ENCODE results near the gene KLC1.

The KLC1 gene

DNA sequence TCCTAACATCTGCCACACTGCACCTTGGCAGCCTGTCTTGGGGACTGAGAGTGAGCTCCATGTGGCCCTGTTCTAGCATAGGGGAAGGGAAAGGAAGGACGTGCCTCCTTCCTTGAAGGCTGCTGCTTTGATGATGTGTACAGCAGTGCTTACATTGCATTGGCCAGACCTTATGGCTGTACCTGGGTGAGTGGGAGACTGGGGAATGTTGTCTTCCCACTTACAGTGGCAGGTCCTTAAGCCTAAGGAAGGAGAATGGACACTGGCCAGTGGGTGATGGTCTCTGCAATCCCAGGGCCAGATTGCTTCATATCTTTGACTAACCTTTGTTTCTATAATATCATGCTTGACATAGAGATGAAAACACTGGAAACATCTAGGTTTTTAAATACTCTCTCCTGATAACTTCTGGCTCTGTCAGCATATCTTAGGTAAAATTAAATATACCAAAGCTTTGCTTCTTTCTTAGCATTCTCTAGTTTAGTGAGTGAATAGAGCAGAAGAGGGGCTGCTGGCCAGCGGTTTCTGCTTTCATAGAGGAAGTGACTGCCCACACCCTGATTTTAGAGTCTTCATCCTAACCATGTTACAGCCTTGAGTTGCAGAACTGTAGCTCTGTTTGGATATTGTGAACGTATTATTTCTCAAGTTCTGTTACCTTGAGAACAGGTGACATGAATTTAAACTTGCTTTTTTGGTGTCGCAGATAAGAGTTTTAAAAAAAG is 27.2 kb downstream of the KLC1 start:
- Histone ChIP-seq H3K27me3 (no peaks in the 10 kb centered on the region), H3K9ac (no peak overlapping the region), H3K4me3 (no peak overlapping the region), H3K9me3 (no peaks in the 10 kb centered on the region), H4K20me1 (peaks cover 96% of the 10 kb centered on the region), H3K4me2 (no peak overlapping the region), H3K27ac (no peak overlapping the region), H3K36me3 (peaks cover 97% of the 10 kb centered on the region), H3K4me1 (no peaks in the 10 kb centered on the region)
- no peak for TF ChIP-seq Cebpa-rat (IDR thresholded peaks at IDR 0.05)

DNA sequence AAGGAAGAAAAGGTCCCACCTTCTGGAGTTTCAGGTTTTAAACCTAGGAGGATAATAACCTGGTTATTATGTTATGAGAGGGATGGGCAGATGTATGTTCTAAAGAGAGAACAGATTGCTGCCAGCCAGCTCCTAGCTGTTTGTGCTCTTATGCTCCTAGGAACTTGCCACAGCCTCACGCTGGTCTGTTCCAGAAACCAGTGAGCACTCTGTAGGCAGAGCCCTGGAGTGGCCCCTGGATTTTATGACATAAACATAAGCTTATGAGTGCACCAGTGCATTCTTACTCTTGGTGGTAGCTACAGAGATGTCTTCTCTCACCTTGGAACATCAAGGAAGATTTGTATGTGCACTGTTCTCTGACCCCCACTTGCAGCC is 27.7 kb downstream of the KLC1 start:
- Histone ChIP-seq H3K36me3 (peaks cover 99% of the 10 kb centered on the region), H3K4me2 (no peak overlapping the region), H3K27ac (no peak overlapping the region), H3K4me3 (no peak overlapping the region), H4K20me1 (peaks cover 96% of the 10 kb centered on the region), H3K27me3 (no peaks in the 10 kb centered on the region), H3K4me1 (no peaks in the 10 kb centered on the region), H3K9me3 (no peaks in the 10 kb centered on the region), H3K9ac (no peak overlapping the region)
- TF ChIP-seq Cebpa-rat (IDR thresholded peaks at IDR 0.05) = no peak

DNA sequence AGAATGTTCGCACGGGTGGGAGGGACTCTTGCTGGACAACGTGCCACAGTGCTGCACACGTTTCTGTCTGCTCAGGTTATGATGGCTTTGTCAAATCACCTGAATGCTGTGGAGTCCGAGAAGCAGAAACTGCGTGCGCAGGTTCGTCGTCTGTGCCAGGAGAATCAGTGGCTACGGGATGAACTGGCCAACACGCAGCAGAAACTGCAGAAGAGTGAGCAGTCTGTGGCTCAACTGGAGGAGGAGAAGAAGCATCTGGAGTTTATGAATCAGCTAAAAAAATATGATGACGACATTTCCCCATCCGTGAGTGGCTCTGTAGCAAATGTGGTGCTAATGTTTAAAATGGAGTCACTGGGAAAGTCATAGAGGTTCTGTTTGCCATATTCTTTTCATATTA is 28.5 kb downstream of the KLC1 start:
- Histone ChIP-seq H3K9me3 (no peaks in the 10 kb centered on the region), H3K36me3 (peaks cover 99% of the 10 kb centered on the region), H4K20me1 (peaks cover 96% of the 10 kb centered on the region), H3K4me3 (no peak overlapping the region), H3K27ac (no peak overlapping the region), H3K4me1 (no peaks in the 10 kb centered on the region), H3K27me3 (no peaks in the 10 kb centered on the region), H3K9ac (no peak overlapping the region), H3K4me2 (no peak overlapping the region)
- no peak for TF ChIP-seq Cebpa-rat (IDR thresholded peaks at IDR 0.05)

DNA sequence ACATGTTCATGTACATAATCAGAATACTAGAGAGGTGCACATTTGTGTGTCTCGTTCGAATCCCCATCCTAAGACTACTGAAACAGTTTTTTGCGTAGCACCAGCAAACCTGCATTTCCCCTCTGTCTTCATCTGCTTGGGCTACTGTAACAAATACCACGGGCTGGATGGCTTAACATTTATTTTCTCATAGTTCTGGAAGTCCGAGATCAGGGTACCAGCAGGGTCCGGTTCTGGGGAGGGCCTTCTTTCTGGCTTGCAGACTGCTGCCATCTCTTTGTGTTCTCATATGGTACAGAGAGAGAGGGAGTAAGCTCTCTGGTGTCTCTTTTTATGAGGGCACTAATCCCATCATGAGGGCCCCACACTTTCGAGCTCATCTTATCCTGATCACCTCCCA is 30.6 kb downstream of the KLC1 start:
- Histone ChIP-seq H3K27ac (no peak overlapping the region), H4K20me1 (peaks cover 93% of the 10 kb centered on the region), H3K4me2 (no peak overlapping the region), H3K4me1 (peaks cover 7% of the 10 kb centered on the region), H3K9ac (no peak overlapping the region), H3K36me3 (peaks cover 100% of the 10 kb centered on the region), H3K4me3 (no peak overlapping the region), H3K9me3 (no peaks in the 10 kb centered on the region), H3K27me3 (no peaks in the 10 kb centered on the region)
- no peak for TF ChIP-seq Cebpa-rat (IDR thresholded peaks at IDR 0.05)

DNA sequence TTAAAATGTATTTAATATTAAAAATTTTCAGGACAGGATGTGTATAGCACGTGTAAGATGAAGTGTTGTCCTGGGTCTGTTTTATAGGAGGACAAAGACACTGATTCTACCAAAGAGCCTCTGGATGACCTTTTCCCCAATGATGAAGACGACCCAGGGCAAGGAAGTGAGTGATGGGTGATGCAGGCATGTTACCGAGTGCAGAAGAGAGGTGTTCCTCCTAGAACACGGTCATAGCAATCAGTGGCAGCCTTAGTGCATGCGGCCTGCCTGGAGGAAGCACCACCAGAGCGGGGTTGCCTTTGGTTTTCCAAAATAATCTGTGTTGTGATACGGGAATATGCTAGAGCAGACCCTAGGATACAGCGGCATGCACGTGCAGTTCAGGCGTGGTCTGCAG is 33.0 kb downstream of the KLC1 start:
- H3K9me3 ChIP-seq = no peaks in the 10 kb centered on the region
- no peak overlapping the region for H3K4me2 ChIP-seq
- no peak overlapping the region for H3K9ac ChIP-seq
- TF ChIP-seq Cebpa-rat (IDR thresholded peaks at IDR 0.05) = no peak
- H3K27me3 ChIP-seq = no peaks in the 10 kb centered on the region
- H3K36me3 ChIP-seq = peaks cover 100% of the 10 kb centered on the region
- H3K27ac ChIP-seq = no peak overlapping the region
- H4K20me1 ChIP-seq = peaks cover 93% of the 10 kb centered on the region
- H3K4me3 ChIP-seq = no peak overlapping the region
- H3K4me1 ChIP-seq = peaks cover 7% of the 10 kb centered on the region

DNA sequence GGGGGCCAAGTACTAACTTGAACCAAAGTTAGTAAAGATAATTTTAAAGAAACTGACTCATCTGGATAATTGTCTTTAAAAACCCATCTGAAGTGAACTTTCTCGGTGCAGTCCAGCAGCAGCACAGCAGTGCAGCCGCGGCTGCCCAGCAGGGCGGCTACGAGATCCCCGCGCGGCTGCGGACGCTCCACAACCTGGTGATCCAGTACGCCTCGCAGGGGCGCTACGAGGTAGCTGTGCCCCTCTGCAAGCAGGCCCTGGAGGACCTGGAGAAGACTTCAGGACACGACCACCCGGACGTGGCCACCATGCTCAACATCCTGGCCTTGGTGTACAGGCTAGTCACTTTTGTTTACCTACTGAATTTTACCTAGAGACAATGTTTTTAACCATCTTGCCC is 33.6 kb downstream of the KLC1 start:
- Histone ChIP-seq H3K27me3 (no peaks in the 10 kb centered on the region), H3K9ac (no peak overlapping the region), H3K4me3 (no peak overlapping the region), H3K4me2 (no peak overlapping the region), H4K20me1 (peaks cover 93% of the 10 kb centered on the region), H3K36me3 (peaks cover 100% of the 10 kb centered on the region), H3K4me1 (peaks cover 7% of the 10 kb centered on the region), H3K9me3 (no peaks in the 10 kb centered on the region), H3K27ac (no peak overlapping the region)
- no peak for TF ChIP-seq Cebpa-rat (IDR thresholded peaks at IDR 0.05)

DNA sequence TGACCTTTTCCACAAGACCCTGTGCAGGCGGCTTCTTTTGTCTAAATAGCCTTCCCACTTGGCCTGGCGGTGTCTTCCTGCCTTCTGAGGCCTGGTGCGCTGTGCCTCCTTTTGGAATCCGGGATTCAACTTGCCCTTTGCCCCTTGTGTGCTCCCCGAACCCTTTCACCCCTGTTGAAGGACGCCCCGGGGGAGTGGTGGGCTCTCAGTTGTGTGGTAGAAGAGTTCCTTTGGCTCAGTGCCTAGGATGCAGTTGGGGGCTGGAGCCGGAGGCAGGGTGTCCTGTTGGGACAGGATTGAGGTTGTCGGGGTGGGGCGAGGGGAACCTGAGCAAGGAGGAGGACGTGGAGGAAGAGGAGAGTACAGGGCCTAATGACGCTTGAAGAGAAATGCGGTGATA is 34.5 kb downstream of the KLC1 start:
- H3K27ac ChIP-seq = no peak overlapping the region
- H3K4me3 ChIP-seq = no peak overlapping the region
- no peak for TF ChIP-seq Cebpa-rat (IDR thresholded peaks at IDR 0.05)
- peaks cover 100% of the 10 kb centered on the region for H3K36me3 ChIP-seq
- H3K4me1 ChIP-seq = peaks cover 7% of the 10 kb centered on the region
- H3K9me3 ChIP-seq = no peaks in the 10 kb centered on the region
- no peaks in the 10 kb centered on the region for H3K27me3 ChIP-seq
- H3K4me2 ChIP-seq = peak overlapping the region; percentile 24; the same call in 1 of the 2 replicates
- peaks cover 92% of the 10 kb centered on the region for H4K20me1 ChIP-seq
- H3K9ac ChIP-seq = no peak overlapping the region

DNA sequence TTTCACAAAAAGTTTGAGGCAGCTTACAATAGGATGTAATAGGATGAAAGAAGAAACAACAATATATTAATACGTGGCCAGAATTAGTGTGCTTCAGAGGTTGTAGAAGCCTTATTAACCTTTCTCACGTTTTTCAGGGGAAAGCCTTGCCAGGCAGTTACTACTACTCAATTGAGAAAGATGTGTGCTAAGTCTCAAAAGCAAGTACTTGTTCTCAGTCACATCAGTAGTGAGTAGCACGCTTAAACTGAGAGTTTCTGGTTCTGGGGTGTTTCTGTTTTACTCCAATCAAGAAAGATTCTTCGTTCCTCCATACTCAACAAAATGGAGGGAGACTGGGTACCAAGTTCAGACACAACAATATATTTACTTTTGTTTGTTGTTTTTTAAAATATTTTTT is 38.7 kb downstream of the KLC1 start:
- H3K9me3 ChIP-seq = no peaks in the 10 kb centered on the region
- H4K20me1 ChIP-seq = peaks cover 62% of the 10 kb centered on the region
- no peak overlapping the region for H3K27ac ChIP-seq
- no peak for TF ChIP-seq Cebpa-rat (IDR thresholded peaks at IDR 0.05)
- peaks cover 100% of the 10 kb centered on the region for H3K36me3 ChIP-seq
- H3K27me3 ChIP-seq = no peaks in the 10 kb centered on the region
- H3K4me2 ChIP-seq = no peak overlapping the region
- H3K9ac ChIP-seq = no peak overlapping the region
- peaks cover 7% of the 10 kb centered on the region for H3K4me1 ChIP-seq
- H3K4me3 ChIP-seq = no peak overlapping the region

DNA sequence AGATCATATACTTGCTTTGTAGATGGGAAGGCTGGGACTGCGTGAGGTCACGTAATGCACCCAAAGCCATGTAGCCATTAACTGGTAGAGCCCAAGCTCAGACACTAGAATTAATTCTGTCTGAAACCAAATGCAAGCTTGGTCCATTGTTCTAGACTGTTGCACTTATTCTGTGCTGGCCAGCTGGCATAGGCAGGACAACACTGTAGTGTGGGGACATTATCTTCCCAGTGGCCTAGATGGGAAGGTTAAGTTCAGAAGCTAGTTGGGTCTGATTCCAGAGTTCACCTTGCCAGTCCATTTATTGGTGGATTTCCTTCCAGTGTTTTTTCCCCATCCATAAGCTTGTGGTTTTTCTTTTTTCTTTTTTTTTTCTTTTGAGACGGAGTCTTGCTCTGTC is 39.1 kb downstream of the KLC1 start:
- H3K4me2 ChIP-seq = no peak overlapping the region
- H3K4me3 ChIP-seq = no peak overlapping the region
- TF ChIP-seq Cebpa-rat (IDR thresholded peaks at IDR 0.05) = no peak
- H3K36me3 ChIP-seq = peaks cover 100% of the 10 kb centered on the region
- no peaks in the 10 kb centered on the region for H3K9me3 ChIP-seq
- no peaks in the 10 kb centered on the region for H3K27me3 ChIP-seq
- no peak overlapping the region for H3K27ac ChIP-seq
- no peak overlapping the region for H3K9ac ChIP-seq
- H3K4me1 ChIP-seq = peaks cover 7% of the 10 kb centered on the region
- peaks cover 60% of the 10 kb centered on the region for H4K20me1 ChIP-seq

DNA sequence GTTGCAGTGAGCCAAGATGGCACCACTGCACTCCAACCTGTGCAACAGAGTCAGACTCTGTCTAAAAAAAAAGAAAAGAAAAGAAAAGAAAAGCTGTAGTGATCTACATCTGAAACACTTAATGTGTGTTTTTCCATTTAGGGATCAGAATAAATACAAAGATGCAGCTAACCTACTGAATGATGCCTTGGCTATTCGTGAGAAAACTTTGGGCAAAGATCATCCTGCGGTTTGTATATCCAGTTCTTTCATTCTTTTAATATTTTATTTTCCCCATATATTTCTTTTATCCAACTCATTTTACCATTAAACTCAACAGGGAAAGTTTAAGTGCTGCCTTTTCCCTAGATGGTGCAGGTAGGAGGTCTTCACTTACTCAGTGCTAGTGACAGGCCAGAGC is 40.4 kb downstream of the KLC1 start:
- no peak for TF ChIP-seq Cebpa-rat (IDR thresholded peaks at IDR 0.05)

DNA sequence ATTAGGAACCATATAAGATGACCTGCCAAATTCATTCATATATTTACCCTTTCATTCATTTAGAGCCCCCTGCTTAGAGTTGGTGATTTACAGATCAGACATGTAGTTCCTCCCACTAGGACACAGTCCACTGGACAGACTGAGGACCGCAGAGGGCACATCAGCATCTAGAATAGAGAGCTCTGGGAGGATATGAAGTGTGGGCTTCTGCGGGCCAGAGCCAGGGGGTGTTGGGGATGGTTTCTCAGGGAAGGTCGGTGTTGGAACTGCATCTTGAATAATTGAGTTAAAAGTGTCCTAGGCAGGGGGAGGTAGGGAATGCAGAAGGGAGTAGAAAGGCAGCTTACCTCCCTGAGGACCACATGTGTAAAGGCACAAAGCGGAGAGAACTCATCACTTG is 42.9 kb downstream of the KLC1 start:
- Histone ChIP-seq H3K4me3 (no peak overlapping the region), H4K20me1 (peaks cover 32% of the 10 kb centered on the region), H3K27me3 (no peaks in the 10 kb centered on the region), H3K4me1 (no peaks in the 10 kb centered on the region), H3K9me3 (no peaks in the 10 kb centered on the region), H3K27ac (no peak overlapping the region), H3K36me3 (peaks cover 100% of the 10 kb centered on the region), H3K9ac (no peak overlapping the region), H3K4me2 (no peak overlapping the region)
- no peak for TF ChIP-seq Cebpa-rat (IDR thresholded peaks at IDR 0.05)

More for the DNA sequence above, 40.4 kb downstream of the KLC1 start:
- Histone ChIP-seq H3K4me3 (no peak overlapping the region), H3K9me3 (no peaks in the 10 kb centered on the region), H3K4me2 (no peak overlapping the region), H3K4me1 (no peaks in the 10 kb centered on the region), H3K27me3 (no peaks in the 10 kb centered on the region), H3K36me3 (peaks cover 100% of the 10 kb centered on the region), H4K20me1 (peaks cover 48% of the 10 kb centered on the region), H3K27ac (no peak overlapping the region), H3K9ac (no peak overlapping the region)

Data from BLaER1 (cell line).